Fibroblast of peridontal ligament (primary cell): ENCODE measurements around the gene KRTAP9-2.
"Not testable (repeated sequence)": the region's sequence is repeated elsewhere in the genome, so short reads cannot be mapped to it uniquely, and the experiment has no call there.

Experiments
- DNase-seq: peaks from one replicate; pipeline ENCODE4 v3.0.0-alpha.2; 2010; ENCODE audit errors: extremely low read depth

KRTAP9-2 gene

DNA sequence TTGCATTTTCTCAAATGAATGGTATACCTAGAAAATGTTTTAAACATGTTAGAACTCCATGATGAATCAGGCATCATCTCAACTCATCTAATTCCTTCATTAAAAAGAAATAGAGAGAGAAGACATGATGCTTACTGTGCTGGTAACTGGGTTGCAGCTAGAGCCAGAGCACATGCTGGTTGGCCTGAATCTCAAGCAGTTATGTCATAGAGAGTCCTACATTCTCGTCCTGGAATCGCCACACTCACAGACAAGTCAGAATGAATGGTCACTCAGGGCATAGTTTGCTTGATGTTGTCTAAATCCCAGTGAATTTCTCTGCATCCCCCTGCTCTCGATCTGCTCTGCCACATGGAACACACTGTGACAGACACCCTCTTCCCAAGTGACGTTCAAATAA is 10.7 kb downstream of the KRTAP9-2 start:
- not testable (repeated sequence) for DNase-seq

DNA sequence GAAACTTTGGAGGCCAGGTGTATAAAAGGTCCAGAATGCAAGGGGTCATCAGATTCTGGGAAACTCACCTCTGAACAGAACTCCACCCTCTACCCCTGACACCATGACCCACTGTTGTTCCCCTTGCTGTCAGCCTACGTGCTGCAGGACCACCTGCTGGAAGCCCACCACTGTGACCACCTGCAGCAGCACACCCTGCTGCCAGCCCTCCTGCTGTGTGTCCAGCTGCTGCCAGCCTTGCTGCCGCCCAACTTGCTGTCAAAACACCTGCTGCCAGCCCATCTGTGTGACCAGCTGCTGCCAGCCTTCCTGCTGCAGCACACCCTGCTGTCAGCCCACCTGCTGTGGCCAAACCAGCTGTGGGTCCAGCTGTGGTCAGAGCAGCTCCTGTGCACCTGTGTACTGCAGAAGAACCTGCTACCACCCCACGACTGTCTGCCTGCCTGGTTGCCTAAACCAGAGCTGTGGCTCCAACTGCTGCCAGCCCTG is 11.5 kb downstream of the KRTAP9-2 start, which contains the start of gene KRTAP9-8:
Gene KRTAP9-8 (plus strand): TSS at position 51 of the 489 bp plus-strand sequence. CDS start 53 bp downstream, at position 104.
- DNase-seq = not testable (repeated sequence)

DNA sequence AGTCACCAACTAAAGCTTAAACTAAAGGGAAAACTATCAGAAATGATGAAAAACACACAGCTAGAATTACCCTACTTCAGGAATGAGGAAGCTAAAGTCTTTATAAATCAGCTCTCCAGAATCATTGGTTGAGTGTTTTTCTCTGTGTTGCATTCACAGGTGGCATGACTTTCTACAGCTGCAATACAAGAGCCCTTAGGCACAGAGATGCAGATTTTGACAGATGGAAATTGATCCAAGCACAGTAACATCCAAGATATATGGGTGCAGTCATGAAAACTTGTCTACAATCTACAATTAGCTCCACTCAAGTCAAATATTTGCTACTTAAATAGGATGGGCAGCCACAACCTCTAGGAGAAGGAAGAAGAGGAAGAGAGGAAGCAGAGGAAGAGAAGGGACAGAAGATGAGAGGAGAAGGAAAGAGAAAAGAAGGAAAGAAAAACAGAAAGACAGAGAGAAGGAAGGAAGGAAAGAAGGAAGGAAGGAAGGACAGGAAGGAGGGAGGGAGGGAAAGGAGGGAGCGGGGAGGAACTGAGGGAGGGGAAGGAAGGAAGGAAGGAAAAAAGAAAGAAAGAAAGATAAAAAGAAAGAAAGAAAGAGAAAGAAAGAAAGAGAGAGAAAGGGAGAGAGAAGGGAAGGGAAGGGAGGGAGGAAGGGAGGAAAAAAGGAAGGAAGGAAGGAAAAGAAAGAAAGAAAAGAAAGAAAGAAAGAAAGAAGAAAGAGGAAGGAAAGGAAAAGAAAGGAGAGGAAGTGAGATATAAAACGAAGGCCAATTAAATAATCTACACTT is 20.7 kb downstream of the KRTAP9-2 start:
- DNase-seq = not testable (repeated sequence)

DNA sequence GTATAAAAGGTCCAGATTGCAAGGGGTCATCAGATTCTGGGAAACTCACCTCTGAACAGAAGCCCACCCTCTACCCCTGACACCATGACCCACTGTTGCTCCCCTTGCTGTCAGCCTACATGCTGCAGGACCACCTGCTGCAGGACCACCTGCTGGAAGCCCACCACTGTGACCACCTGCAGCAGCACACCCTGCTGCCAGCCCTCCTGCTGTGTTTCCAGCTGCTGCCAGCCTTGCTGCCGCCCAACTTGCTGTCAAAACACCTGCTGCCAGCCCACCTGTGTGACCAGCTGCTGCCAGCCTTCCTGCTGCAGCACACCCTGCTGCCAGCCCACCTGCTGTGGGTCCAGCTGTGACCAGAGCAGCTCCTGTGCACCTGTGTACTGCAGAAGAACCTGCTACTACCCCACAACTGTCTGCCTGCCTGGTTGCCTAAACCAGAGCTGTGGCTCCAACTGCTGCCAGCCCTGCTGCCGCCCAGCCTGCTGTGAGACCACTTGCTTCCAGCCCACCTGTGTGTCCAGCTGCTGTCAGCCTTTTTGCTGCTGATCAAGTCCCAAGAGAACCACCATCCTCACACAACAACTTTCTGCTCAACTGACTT is 23.3 kb downstream of the KRTAP9-2 start, which contains the start of gene KRTAP9-4:
Gene KRTAP9-4 (plus strand): TSS at position 51 of the 604 bp plus-strand sequence. CDS start 34 bp downstream, at position 85.
- DNase-seq = not testable (repeated sequence)

DNA sequence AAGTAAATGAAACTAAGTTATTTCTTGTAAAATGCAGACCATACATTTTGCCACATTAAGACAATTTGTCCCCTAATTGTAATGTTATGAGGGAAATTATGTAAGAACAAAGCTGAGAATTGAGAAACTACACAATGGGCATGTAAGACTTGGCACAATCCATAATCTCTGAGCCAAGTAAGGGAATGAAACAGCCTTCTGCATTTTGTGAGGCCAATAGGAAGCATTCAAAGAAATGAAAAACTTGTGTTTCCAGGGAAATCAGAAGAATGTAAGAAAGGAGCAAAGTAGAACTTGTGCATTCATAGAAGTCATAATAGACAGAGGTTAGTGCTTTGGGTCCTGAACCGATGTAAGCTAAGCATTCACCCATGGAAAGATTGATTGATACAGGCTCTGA is 24.8 kb downstream of the KRTAP9-2 start:
- peak; percentile 58 for DNase-seq

DNA sequence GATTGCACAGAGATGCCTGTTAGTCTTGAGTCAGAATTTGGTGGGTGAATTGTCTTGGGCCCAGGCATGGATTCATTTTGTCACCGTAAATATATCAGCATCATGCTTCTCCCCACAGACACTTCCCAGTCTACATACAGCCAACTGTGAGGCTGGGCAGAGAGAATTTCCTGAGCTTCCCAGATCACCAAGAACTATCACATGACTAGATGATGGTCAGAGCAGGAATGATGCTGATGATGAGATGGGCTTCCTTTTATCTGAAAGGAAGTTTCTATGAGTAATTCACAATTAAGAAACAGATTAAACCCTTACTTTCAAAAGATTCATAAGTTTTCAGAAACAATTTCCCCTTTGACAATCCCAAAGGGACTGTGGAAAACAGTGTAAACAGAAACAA is 28.4 kb downstream of the KRTAP9-2 start:
- peak; percentile 30 for DNase-seq

DNA sequence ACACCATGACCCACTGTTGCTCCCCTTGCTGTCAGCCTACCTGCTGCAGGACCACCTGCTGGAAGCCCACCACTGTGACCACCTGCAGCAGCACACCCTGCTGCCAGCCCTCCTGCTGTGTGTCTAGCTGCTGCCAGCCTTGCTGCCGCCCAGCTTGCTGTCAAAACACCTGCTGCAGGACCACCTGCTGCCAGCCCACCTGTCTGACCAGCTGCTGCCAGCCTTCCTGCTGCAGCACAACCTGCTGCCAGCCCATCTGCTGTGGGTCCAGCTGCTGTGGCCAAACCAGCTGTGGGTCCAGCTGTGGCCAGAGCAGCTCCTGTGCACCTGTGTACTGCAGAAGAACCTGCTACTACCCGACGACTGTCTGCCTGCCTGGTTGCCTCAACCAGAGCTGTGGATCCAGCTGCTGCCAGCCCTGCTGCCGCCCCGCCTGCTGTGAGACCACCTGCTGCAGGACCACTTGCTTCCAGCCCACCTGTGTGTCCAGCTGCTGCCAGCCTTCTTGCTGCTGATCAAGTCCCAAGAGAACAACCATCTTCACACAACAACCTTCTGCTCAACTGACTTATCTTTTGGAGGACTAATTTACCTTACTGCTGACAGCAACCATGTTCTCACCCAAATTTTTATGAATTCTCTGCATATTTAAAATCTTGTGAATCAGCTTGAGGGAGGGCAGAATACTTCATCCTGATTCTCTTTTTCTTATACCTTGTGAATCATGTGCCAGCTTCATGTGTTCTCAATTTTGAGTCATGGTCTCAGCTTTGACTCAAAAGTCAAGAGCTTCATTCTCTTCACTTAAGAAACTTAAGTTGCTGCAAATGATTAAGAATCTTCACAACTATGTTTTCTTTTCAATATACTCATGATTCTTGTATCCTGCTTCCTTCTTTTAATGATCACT is 29.2 kb downstream of the KRTAP9-2 start, which contains the start of gene KRTAP9-9:
Gene KRTAP9-9 (plus strand): TSS at position 4 of the 910 bp plus-strand sequence.
- peak; percentile 49 for DNase-seq

DNA sequence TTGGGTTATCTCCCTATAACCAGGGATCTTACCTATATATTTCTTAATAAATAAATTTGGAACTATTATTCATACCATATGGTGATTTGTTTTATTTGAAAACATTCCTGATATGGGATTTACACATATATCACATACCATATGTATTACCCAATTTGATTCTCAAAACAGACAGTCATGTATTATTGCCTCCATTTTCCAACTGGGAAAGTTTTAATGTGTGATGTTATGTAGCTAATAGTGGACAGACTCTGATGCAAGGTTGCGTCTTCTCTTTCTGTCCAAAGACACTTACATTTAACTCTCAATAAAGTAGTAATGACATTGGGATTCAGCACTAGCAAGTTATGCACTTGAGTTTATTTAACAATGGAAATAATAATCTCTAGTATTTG is 29.8 kb downstream of the KRTAP9-2 start:
- DNase-seq = peak; percentile 31

DNA sequence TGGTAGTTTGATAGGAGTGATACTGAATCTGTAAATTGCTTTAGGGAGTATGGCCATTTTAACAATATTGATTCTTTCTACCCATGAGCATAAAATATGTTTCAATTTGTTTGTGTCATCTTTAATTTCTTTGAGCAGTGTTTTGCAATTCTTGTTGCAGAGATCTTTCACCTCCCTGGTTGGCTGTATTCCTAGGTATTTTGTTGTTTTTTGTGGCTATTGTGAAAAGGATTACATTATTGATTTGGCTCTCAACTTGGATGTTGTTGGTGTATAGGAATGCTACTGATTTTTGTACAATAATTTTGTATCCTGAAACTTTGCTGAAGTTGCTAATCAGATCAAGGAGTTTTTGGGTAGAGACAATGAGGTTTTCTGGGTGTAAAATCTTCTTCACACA is 32.0 kb downstream of the KRTAP9-2 start:
- DNase-seq = peak; percentile 73

DNA sequence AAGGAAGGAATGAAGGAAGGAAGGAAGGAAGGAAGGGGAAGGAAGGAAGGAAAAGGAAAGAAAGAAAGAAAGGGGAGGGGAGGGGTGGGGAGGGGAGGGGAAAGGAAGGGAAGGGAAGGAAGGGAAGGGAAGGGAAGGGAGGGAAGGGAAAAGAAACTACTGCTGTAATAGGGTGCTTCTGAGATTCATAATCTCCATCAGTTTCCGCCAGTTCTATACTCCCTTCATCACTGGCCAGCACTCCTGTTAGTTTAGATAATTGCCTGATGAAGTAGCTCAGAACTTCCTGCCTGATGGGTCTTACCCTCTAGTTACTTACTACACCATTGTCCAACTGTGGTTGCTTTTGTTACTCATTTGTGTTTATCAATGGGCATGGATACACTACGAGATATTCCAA is 36.8 kb downstream of the KRTAP9-2 start:
- DNase-seq = no peak

DNA sequence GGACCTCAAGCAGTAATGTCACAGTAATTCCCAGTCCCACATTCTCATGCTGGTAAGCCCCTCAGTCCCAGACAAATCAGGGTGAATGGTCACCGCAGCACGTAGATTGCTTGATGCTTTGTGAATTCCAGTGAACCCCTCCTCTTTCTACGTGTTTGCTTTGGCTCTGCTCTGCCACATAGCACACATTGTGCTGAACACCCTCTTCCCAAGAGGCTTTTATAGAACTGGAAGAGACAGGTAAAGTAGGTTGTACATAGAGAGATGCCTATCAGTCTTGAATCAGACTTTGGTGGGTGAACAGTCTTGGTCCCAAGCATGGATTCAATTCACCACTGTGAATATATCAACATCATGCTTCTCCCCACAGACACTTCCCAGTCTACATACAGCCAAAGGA is 38.2 kb downstream of the KRTAP9-2 start:
- no peak for DNase-seq

DNA sequence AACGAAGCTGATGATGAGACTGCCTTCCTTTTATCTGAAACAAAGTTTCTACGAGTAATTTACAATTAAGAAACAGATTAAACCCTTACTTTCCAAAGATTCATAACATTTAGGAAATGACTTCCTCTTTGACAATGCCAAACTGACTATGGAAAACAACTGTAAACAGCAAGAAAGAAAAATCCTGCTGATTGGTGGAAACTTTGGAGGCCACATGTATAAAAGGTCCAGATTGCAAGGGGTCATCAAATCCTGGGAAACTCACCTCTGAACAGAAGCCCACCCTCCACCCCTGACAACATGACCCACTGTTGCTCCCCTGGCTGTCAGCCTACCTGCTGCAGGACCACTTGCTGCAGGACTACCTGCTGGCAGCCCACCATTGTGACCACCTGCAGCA is 38.6 kb downstream of the KRTAP9-2 start, which contains the start of gene KRTAP9-6:
Gene KRTAP9-6 (plus strand): TSS at position 301 of the 400 bp plus-strand sequence. CDS start 0 bp downstream, at position 301.
- DNase-seq = no peak

DNA sequence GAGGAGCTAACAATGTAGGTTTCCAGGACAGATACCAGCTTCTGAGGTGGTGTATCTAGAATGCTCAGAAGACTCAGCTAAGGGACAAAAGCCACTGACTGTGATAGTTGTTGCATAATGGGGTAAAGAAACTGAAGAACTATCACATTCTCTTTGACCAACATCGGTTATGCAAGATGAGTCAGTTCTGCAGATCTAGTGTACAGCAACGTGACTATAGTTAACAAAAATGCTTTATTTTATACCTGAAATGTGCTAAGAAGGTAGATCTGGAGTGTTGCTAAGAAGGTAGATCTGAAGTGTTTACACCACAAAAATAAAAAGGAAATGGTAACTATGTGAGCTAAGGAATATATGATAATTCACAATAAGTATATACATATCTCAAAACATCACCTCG is 41.3 kb downstream of the KRTAP9-2 start:
- no peak for DNase-seq

DNA sequence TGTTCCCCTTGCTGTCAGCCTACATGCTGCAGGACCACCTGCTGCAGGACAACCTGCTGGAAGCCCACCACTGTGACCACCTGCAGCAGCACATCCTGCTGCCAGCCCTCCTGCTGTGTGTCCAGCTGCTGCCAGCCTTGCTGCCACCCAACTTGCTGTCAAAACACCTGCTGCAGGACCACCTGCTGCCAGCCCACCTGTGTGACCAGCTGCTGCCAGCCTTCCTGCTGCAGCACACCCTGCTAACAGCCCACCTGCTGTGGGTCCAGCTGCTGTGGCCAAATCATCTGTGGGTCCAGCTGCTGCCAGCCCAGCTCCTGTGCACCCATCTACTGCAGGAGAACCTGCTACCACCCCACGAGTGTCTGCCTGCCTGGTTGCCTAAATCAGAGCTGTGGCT is 44.9 kb downstream of the KRTAP9-2 start:
- DNase-seq = not testable (repeated sequence)

DNA sequence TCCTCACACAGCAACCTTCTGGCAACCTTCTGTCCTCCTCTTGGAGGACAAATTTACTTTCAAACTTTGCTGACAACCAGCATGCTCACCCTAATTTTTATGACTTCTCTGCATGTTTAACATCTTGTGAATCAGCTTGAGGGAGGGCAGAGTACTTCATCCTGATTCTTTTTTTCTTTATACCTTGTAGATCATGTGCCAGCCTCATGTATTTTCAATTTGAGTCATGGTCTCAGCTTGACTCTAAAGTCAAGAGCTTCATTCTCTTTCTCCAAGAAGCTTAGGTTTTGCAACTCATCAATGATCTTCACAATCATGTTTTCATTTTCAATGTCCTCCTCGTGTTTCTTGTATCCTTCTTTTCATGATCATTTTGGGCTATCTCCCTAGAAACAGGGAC is 45.4 kb downstream of the KRTAP9-2 start:
- DNase-seq = no peak

DNA sequence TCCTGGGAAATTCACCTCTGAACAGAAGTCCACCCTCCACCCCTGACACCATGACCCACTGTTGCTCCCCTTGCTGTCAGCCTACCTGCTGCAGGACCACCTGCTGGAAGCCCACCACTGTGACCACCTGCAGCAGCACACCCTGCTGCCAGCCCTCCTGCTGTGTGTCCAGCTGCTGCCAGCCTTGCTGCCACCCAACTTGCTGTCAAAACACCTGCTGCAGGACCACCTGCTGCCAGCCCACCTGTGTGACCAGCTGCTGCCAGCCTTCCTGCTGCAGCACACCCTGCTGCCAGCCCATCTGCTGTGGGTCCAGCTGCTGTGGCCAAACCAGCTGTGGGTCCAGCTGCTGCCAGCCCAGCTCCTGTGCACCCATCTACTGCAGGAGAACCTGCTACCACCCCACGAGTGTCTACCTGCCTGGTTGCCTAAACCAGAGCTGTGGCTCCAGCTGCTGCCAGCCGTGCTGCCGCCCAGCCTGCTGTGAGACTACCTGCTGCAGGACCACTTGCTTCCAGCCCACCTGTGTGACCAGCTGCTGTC is 49.3 kb downstream of the KRTAP9-2 start, which contains the start of gene KRTAP9-7:
Gene KRTAP9-7 (plus strand): TSS at position 51 of the 543 bp plus-strand sequence. CDS start 0 bp downstream, at position 51.
- not testable (repeated sequence) for DNase-seq
